GM21381 (cell line): ENCODE measurements around the gene HAUS2.

Experiments
- ATAC-seq: cut with Tn5 transposase; IDR thresholded peaks from one replicate; pipeline ENCODE4 v1.9.1; 2021; ENCODE audit warnings: mild to moderate bottlenecking, moderate library complexity; ENCODE audit not compliant: unreplicated experiment

Gene HAUS2

DNA sequence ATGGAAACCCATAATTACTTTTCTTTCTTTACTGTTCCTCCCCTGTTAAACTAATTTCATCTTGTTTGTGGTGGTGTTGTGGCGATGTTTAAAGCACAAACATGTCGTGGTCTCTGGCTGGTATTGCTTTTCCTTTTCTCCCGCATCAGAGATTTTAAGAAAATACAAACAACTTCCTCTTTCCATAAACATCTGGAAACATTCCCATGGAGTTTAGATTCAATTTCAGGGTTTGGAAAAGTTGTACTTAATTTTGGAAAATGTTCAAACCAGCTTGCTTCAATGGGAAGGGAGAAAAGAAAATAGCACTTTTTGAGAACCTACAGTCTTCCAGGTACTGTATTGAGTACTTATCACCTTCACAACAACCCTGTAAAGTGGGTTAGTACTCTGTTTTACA is 57.2 kb downstream of the HAUS2 start:
- ATAC-seq = no peak

DNA sequence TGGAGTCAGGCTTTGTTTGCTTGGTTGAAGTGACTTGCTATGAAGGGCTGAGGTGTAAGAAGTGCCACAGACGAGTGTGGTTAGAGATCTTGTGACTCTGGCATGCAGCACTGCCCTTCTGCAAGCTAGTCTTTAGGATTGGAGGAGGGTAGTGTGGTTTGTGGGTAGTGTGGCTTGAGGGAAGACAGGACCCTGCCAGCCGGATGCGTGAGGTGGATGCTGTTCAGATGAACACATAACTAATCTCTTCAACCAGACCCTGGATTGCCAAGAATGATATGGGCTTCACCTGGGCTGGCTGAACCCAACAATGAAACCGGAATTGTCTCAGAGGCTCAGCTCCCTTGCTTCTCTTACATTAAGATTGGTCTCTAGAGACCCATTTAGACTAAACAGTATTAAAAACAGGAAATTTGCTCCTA is 59.5 kb downstream of the HAUS2 start:
- peak; percentile 55 for ATAC-seq

DNA sequence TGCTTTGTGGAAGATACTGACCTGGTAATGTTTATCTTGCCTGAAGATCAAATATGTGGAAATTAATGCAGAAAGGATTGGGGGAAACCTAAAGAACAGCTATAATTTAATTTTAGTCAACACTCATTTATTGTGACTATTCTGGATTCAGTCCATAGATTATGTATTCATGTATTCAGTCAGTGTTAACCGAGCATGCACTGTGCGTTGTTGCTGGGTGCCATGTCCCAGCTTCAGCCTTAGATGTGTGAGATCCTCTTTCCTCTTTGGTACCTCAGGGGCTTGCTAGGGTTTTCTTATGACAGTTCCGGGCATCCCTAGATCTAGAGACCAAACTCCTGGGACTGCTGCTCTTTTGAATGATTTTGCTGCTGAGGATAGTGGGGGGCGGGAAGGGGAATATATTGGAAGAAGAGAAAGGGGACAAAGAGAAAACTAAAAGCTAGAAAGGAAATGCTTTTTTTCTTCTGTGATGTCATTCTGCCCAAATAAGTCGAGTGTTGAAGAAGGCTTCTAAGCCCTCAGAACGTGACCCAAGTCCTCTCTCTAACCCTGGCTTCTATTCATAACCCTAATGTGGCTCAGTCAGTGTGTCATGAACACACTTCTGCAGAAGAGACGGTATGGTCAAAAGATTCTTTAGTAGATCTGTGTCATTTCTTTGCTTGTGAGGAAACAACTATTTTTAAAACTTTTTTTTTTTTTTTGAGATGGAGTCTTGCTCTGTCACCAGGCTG is 60.3 kb downstream of the HAUS2 start:
- no peak for ATAC-seq

DNA sequence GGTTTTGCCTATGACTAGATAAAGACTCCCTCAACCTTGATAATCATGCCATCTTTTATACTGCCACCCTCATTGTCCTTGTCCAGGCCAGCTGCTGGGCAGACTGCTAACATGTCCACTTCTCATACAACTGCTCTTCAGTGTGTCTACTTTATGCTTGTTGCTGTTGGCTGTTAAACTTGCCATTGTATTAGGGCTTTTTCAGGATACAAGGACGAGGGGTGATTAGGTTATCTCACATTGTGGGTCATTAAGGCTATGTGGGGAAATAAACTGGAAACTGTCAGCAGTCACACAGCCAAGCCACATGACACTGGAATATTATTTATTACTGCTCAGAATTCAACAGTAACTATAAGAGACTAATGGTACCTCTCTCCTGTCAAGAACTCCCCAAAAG is 62.9 kb downstream of the HAUS2 start:
- no peak for ATAC-seq

DNA sequence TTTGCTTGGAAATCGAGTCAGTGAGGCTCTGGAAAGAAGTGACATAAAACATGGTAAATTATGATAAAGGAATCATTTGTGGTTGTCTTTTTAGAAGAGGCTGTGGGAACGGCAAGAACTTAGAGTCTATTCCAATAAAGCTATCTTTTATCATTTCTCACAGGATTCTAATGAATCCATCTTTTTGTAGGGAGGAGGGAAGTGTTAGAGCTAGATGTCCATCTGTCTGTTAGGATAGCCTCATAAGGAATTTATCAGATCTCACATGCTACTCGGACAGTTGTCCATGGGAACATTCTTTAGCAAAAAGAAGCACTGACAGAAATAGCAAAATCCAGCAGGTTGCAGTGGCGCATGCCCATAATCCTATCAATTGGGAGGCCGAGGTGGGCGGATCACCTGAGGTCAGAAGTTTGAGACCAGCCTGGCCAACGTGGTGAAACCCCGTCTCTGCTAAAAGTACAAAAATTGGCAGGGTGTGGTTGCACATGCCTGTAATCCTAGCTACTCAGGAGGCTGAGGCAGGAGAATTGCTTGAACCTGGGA is 63.8 kb downstream of the HAUS2 start:
- no peak for ATAC-seq

DNA sequence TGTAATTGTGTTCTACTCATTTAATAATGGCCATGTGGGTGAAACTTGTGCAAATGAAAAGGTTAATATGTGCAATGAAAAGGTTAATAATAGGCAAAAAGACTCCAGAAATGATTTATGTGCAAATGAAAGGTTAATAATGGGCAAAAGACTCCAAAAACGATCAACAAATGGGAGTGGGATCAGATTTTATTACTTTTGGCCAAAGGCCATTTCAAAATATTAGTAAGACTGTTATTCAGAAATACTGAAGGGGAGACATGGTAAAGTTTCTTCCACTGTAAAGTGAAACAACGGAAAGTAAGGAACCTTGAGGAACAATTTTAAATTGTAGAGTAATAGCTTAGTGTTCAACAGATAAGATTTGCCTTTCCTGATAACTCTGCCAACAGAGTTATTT is 67.5 kb downstream of the HAUS2 start:
- ATAC-seq = no peak
